ENCODE measurements around the gene GPC6. TPM values are rescaled to one million over a fixed set of nuclear protein-coding genes. Genes with fewer than 3 reads are reported as not detected.

GPC6 gene
- polyA plus RNA-seq, 1 of the 3 experiments (the other 2 are of a cell fraction): 6.7 TPM

DNA sequence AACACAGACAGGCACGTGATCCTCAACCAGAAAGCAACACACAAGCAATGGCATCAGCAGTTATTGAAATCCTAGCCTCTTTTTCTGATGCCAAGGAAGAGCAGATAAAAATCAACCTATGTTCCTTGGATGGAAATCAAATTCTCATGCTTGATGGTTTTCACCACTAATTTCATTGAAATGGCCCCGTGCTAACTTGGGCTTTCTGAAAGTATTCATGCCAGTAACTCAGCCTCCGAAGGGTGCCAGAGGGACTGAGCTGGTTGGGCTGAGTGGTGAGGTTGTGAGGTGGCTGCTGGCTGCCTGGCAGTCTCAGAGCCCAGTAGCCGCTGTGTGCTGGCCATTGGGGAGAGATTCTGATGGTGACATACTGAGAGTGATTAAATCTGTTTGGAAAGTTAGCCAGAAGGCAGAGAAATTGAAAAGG, 943.6 kb downstream of the GPC6 start (continued):
- TF ChIP-seq TCF12 (IDR thresholded peaks at IDR 0.05): peak; percentile 75
- TF ChIP-seq NRF1 (IDR thresholded peaks at IDR 0.05; ENCODE audit: low read depth, low read length): no peak
- peak; percentile 57; the same call in 1 of the 2 replicates for TF ChIP-seq RXRA (IDR thresholded peaks at IDR 0.05; ENCODE audit: borderline replicate concordance, low read depth)
- TF ChIP-seq RFX5 (IDR thresholded peaks at IDR 0.05; ENCODE audit: low read length): no peak
- TF ChIP-seq GATA2 (CRISPR knock-in tag; IDR thresholded peaks at IDR 0.05): no peak
- no peak for TF ChIP-seq USF2 (IDR thresholded peaks at IDR 0.05; ENCODE audit: borderline replicate concordance, low read depth, low read length)
- no peak; the same call in 1 of the 2 replicates for TF ChIP-seq TEAD4 (IDR thresholded peaks at IDR 0.05; ENCODE audit: borderline replicate concordance, insufficient read depth)
- TF ChIP-seq POLR2AphosphoS5 (IDR thresholded peaks at IDR 0.05; ENCODE audit: low read depth, low read length): no peak; the same call in 1 of the 2 replicates
- no peak for TF ChIP-seq GABPA (IDR thresholded peaks at IDR 0.05; ENCODE audit: low read depth)
- TF ChIP-seq MAX (IDR thresholded peaks at IDR 0.05; ENCODE audit: low read depth): 0 out of 2 replicates have a peak, but pooled peaks have one; percentile 13
- TF ChIP-seq FOXJ3 (CRISPR knock-in tag; IDR thresholded peaks at IDR 0.05): no peak
- TF ChIP-seq RCOR1 (IDR thresholded peaks at IDR 0.05; ENCODE audit: low read length): no peak
- TF ChIP-seq FOSL2 (IDR thresholded peaks at IDR 0.05; ENCODE audit: borderline replicate concordance, low read depth): no peak; the same call in 1 of the 2 replicates
- no peak for TF ChIP-seq MEF2A (IDR thresholded peaks at IDR 0.05; ENCODE audit: borderline replicate concordance, low read depth)
- no peak; the same call in 1 of the 2 replicates for TF ChIP-seq YY1 (IDR thresholded peaks at IDR 0.05; ENCODE audit: low read depth)

DNA sequence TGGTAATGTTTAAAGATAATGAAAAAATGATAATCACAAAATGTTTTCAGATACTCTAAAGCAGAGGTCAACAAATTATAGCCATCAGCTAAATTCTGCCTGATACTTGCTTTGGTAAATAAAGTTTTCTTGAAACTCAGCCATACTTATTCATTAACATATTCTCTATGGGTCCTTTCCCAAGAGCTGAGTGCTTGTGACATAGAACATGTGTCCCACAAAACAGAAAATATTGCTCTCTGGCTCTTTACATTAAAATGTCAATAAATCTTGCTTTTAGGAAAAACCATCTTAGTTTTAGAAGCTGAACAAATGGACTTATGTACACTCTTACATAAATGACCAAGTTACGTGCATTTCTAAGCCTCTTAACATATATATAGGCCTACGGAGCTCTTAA, 945.8 kb downstream of the GPC6 start:
- no peak overlapping the region for H3K9ac ChIP-seq
- H3K27ac ChIP-seq (ENCODE audit: low read depth in 2 of 2, low read length in 1 of 2): no peak overlapping the region
- no peaks in the 10 kb centered on the region for H4K20me1 ChIP-seq (ENCODE audit: insufficient read depth)
- ChIA-PET CTCF (interaction anchor here (1.1 kb wide), 1 partner anchor 9 kb away, joined by 3 read pairs; no protein-coding TSS in a partner anchor), POLR2A (no interaction called here)
- WGBS (ENCODE audit: low lambda C conversion rate): 97% methylated on average over 2 of the region's 2 CpGs
- H3K4me1 ChIP-seq (ENCODE audit: control insufficient read depth in 1 of 2, insufficient read depth in 2 of 2, low read depth in 1 of 2, low read length in 1 of 2): peaks cover 3 to 11% of the 10 kb centered on the region in 2 experiments; a peak in 3 of 4 replicates
- H2AFZ ChIP-seq (ENCODE audit: low read depth): no peak overlapping the region
- H3K36me3 ChIP-seq (replicated peaks in 1 of 2; ENCODE audit: control insufficient read depth in 1 of 2, insufficient read depth in 2 of 2, low read length in 1 of 2): no peaks in the 10 kb centered on the region
- no peak for TF ChIP-seq JUND (IDR thresholded peaks at IDR 0.05)
- TF ChIP-seq ZBTB33 (IDR thresholded peaks at IDR 0.05; ENCODE audit: borderline replicate concordance, low read depth): no peak
- no peak for TF ChIP-seq RCOR1 (IDR thresholded peaks at IDR 0.05; ENCODE audit: low read length)
- no peak for TF ChIP-seq YY1 (IDR thresholded peaks at IDR 0.05; ENCODE audit: low read depth)
- no peak for TF ChIP-seq RFX5 (IDR thresholded peaks at IDR 0.05; ENCODE audit: low read length)
- TF ChIP-seq EZH2phosphoT487 (IDR thresholded peaks at IDR 0.05; ENCODE audit: borderline replicate concordance, low read depth): no peak
- TF ChIP-seq, protein P1, sequence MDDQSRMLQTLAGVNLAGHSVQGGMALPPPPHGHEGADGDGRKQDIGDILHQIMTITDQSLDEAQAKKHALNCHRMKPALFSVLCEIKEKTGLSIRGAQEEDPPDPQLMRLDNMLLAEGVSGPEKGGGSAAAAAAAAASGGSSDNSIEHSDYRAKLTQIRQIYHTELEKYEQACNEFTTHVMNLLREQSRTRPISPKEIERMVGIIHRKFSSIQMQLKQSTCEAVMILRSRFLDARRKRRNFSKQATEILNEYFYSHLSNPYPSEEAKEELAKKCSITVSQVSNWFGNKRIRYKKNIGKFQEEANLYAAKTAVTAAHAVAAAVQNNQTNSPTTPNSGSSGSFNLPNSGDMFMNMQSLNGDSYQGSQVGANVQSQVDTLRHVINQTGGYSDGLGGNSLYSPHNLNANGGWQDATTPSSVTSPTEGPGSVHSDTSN (IDR thresholded peaks at IDR 0.05): no peak
- TF ChIP-seq CHD2 (IDR thresholded peaks at IDR 0.05; ENCODE audit: low read length, partially characterized antibody): no peak
- no peak for TF ChIP-seq GABPA (IDR thresholded peaks at IDR 0.05; ENCODE audit: low read depth)
- TF ChIP-seq FOXM1 (IDR thresholded peaks at IDR 0.05; ENCODE audit: low read depth): no peak
- no peak for TF ChIP-seq ELF1 (IDR thresholded peaks at IDR 0.05)
- TF ChIP-seq MAX (IDR thresholded peaks at IDR 0.05; ENCODE audit: low read depth): no peak
- no peak for TF ChIP-seq REST (IDR thresholded peaks at IDR 0.05; ENCODE audit: low read depth, low read length)
- H3K79me2 ChIP-seq (ENCODE audit: insufficient read depth): no peaks in the 10 kb centered on the region
- H3K9me2 ChIP-seq: no peaks in the 10 kb centered on the region
- H3F3A ChIP-seq (replicated peaks; ENCODE audit: insufficient read depth): peaks cover 6% of the 10 kb centered on the region
- no peak overlapping the region for H3K4me2 ChIP-seq
- H3K4me3 ChIP-seq (ENCODE audit: low read depth in 2 of 2, low read length in 1 of 2): no peak overlapping the region
- H3K9me3 ChIP-seq: no peaks in the 10 kb centered on the region
- no peaks in the 10 kb centered on the region for H3K27me3 ChIP-seq (ENCODE audit: insufficient read depth)
- no peak for DNase-seq
